Right ventricle myocardium superior (tissue), 1 donor: Measurements from ENCODE around the gene MBD3L3. TPM values are rescaled to one million over a fixed set of nuclear protein-coding genes. Genes with fewer than 3 reads are reported as not detected.
"Not testable (repeated sequence)": the region's sequence is repeated elsewhere in the genome, so short reads cannot be mapped to it uniquely, and the experiment has no call there.

Experiments
- ATAC-seq: fragments of 200-7000 bp; cut with Tn5 transposase; one replicate; pipeline ENCODE4 v1.9.1; 2020; ENCODE audit warnings: mild to moderate bottlenecking; ENCODE audit not compliant: poor library complexity
- DNase-seq: peaks from one replicate; pipeline ENCODE4 v3.0.0-alpha.2; 2020
- intact Hi-C: fragments of 100-400 bp; cut with DNase I; formaldehyde crosslinking; loops from one replicate; pipeline ENCODE4 v1.11.2; 2022
- total RNA-seq: library from RNA; stranded (reverse); fragmentation: NEBNext Ultra II Directional; extraction: Animal tissue kit (Norgen Biotek cat#: 25700); gene quantifications from one replicate; pipeline ENCODE4 v1.2.1, GENCODE V29; 2021
- donor health status: DM: no; HTN: yes; CAD: no; lungs with severe emphysema.

MBD3L3 gene
- total RNA-seq, 1 donor from 2014 or later: not detected

- DNase-seq (no peak), ATAC-seq (no peak)
- intact Hi-C loops: no loop called here
Measured at GRCh38 chr19:7067716-7068115, 9.2 kb upstream of the MBD3L3 start.

GRCh38 chr19:7067122-7067521 is 8.6 kb upstream of the MBD3L3 start:
- ATAC-seq, intact Hi-C loops: not testable (repeated sequence)
- DNase-seq: peak; percentile 41

- DNase-seq (no peak), ATAC-seq (no peak)
- intact Hi-C loops: no loop called here
Measured at GRCh38 chr19:7063764-7064418, 5.4 kb upstream of the MBD3L3 start.

GRCh38 chr19:7063339-7063738 is 4.9 kb upstream of the MBD3L3 start:
- intact Hi-C loops: no loop called here
- ATAC-seq (no peak), DNase-seq (no peak)

GRCh38 chr19:7059977-7060376 is 1.5 kb upstream of the MBD3L3 start:
- DNase-seq, intact Hi-C loops, ATAC-seq: not testable (repeated sequence)

- intact Hi-C loops, ATAC-seq, DNase-seq: not testable (repeated sequence)
Measured at GRCh38 chr19:7056371-7056770, 2.1 kb downstream of the MBD3L3 start.

- ATAC-seq, DNase-seq, intact Hi-C loops: not testable (repeated sequence)
Measured at GRCh38 chr19:7055679-7056078, 2.8 kb downstream of the MBD3L3 start.

- DNase-seq, ATAC-seq, intact Hi-C loops: not testable (repeated sequence)
Measured at GRCh38 chr19:7054635-7055368, 3.7 kb downstream of the MBD3L3 start.

- DNase-seq, intact Hi-C loops, ATAC-seq: not testable (repeated sequence)
Measured at GRCh38 chr19:7052896-7053295, 5.6 kb downstream of the MBD3L3 start.

- DNase-seq, intact Hi-C loops, ATAC-seq: not testable (repeated sequence)
Measured at GRCh38 chr19:7051421-7051820, 7.1 kb downstream of the MBD3L3 start.

GRCh38 chr19:7049021-7049420 is 9.5 kb downstream of the MBD3L3 start, which contains the start of gene MBD3L2:
TSS of gene MBD3L2 (plus strand) at chr19:7049321. CDS start at chr19:7049374, 53 bp downstream.
- ATAC-seq, intact Hi-C loops, DNase-seq: not testable (repeated sequence)

- DNase-seq, intact Hi-C loops, ATAC-seq: not testable (repeated sequence)
Measured at GRCh38 chr19:7041563-7041962, 16.9 kb downstream of the MBD3L3 start.

GRCh38 chr19:7040079-7040478 is 18.4 kb downstream of the MBD3L3 start, which contains the start of gene MBD3L4:
TSS of gene MBD3L4 (minus strand) at chr19:7040179. CDS start at chr19:7040144, 35 bp downstream.
- intact Hi-C loops, ATAC-seq, DNase-seq: not testable (repeated sequence)

- intact Hi-C loops, DNase-seq, ATAC-seq: not testable (repeated sequence)
Measured at GRCh38 chr19:7030278-7030677, 28.2 kb downstream of the MBD3L3 start, which contains the start of gene MBD3L5. TSS of gene MBD3L5 (plus strand) at chr19:7030578. CDS start at chr19:7030612, 34 bp downstream.

GRCh38 chr19:7028790-7029189 is 29.7 kb downstream of the MBD3L3 start:
- ATAC-seq, intact Hi-C loops: not testable (repeated sequence)

GRCh38 chr19:7021331-7021730 is 37.1 kb downstream of the MBD3L3 start, which contains the start of gene MBD3L2B:
TSS of gene MBD3L2B (minus strand) at chr19:7021431. CDS start at chr19:7021397, 34 bp downstream.
- intact Hi-C loops, ATAC-seq, DNase-seq: not testable (repeated sequence)

More at GRCh38 chr19:7028790-7029189, 29.7 kb downstream of the MBD3L3 start:
- not testable (repeated sequence) for DNase-seq

- intact Hi-C loops: no loop called here
- no peak for ATAC-seq
Measured at GRCh38 chr19:7018828-7019227, 39.6 kb downstream of the MBD3L3 start.

GRCh38 chr19:7013678-7014077 is 44.8 kb downstream of the MBD3L3 start:
- no peak for ATAC-seq
- intact Hi-C loops: no loop called here
- DNase-seq: no peak

More at GRCh38 chr19:7018828-7019227, 39.6 kb downstream of the MBD3L3 start:
- DNase-seq: no peak
